ENCODE measurements around the gene MCFD2. TPM values are rescaled to one million over a fixed set of nuclear protein-coding genes. Genes with fewer than 3 reads are reported as not detected.

MCFD2 gene
- total RNA-seq, 4 donors from 2014 or later = 63.9 to 94.4 (median 69.6) TPM

DNA sequence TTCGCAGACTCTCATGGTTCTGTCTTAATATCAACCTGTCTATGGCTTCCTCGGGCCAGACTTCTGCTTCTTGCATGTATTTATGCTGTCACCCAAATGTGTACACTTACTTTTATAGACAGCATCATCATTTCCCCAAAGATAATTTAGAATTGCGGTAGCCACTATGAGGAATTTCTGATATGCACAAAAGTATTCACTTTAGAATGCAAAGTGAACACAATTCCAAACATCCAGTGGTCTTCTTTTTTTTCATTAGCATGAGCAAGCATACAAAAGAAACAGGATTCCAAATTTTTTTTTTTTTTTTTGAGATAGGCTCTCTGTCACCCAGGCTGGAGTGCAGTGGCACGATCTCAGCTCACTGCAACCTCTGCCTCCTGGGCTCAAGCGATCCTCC, 21.0 kb upstream of the MCFD2 start:
- TF ChIP-seq CTCF (IDR thresholded peaks at IDR 0.05; ENCODE audit: low read depth) = no peak

DNA sequence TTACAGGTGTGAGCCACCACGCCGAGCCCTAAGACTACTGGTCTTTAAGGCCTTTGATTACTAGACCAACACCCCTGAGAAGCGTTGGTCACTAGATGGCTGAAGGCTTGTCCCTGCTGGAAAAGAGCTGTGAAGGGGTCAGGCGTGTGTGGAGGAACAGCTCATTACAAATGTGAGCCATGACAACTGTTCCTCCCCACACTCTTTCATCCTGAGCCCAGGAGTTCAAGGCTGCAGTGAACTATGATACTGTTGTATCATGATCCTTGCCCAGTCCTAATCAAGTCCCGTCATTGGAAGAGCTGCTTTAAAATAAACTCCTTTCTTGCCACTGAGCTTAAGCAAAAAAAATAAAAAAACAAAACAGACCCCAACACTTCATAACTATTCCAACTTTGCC, 19.5 kb upstream of the MCFD2 start:
- TF ChIP-seq CTCF (IDR thresholded peaks at IDR 0.05; ENCODE audit: low read depth) = no peak

DNA sequence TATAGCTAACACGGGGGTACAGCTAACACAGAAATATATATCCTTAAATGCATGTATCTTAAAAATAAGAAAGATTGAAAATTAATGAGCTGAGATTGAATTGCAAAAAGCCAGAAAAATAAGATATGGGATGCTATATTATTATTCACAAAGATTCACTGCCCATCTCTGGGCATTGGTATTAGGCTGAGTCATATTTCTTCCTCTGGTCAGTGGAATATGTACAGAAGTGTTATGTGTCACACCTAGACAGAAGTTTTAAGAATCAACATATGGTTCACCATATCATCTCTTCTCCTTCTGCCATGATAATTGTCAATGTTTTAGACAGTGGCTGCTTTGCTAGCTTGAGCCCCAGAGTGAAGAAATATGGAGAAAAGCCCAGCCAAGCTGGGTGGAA, 14.0 kb upstream of the MCFD2 start:
- no peak for TF ChIP-seq CTCF (IDR thresholded peaks at IDR 0.05; ENCODE audit: low read depth)

GRCh38 chr2:46926863-46927262, 11.3 kb upstream of the MCFD2 start:
- no peak for TF ChIP-seq CTCF (IDR thresholded peaks at IDR 0.05; ENCODE audit: low read depth)

DNA sequence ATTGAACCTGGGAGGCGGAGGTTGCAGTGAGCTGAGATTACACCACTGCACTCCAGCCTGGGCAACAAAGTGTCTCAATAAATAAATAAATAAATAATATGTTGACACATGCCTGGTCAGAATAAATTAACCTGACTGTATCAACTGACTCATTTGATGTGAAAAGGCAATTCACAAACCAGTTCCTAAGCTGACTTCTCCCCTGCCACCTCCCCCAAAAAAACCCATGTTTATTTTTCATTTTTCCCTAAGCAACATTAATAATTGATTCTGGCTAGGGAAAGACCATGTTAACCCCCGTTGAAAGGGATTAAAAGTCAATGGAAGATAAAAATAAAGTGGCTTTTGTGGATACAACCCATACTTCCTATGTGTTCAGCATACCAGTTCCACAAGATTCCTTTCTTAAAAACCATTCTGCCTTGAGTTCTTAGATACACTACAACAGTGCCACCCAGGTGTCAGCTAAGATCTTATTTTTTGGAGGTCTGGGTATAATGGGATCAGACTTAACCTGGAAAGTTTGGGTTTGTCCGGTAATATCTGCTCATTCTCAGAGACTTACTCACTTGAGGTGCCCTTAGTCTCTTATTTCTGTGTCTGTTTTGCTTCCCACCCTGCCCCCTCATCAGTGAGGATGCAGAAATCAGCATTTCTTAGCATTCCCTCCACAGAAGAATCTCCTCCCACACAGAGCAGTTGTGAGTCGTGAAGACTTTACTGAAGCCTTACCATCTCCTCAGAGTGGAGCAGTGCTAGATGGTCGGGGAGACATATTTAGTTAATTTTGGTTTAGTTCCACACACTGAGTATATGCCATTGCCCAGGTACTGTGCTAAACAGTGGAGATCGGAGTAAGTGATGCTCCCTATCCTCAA, 10.1 kb upstream of the MCFD2 start:
- no peak for TF ChIP-seq CTCF (IDR thresholded peaks at IDR 0.05; ENCODE audit: low read depth)

- TF ChIP-seq CTCF (IDR thresholded peaks at IDR 0.05; ENCODE audit: low read depth) = no peak
Observed at GRCh38 chr2:46924608-46925007, 9.0 kb upstream of the MCFD2 start.

DNA sequence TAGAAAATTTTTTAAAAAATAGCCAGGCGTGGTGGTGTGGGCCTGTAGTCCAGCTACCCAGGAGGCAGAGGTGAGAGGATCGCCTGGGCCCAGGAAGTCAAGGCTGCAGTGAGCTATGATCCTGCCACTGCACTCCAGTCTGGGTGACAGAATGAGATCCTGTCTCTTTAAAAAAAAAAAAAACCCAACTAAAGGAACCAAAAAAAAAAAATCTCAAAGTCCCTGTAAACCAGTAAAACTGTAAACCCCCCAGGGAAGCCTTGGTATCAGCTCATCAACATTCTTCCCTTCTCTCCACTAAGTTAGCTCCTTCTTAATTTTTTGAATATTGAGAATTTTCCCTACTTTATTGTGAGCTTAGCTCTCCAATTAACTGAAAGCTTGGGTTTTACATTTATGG, 8.4 kb upstream of the MCFD2 start:
- no peak for TF ChIP-seq CTCF (IDR thresholded peaks at IDR 0.05; ENCODE audit: low read depth)

Data from subcutaneous adipose tissue (tissue), 4 donors.